Aorta (tissue), 5 donors: ENCODE results near the gene CEMIP2. TPM values are rescaled to one million over a fixed set of nuclear protein-coding genes. Genes with fewer than 3 reads are reported as not detected.

Source experiments
- ATAC-seq: fragments of 200-7000 bp; cut with Tn5 transposase; one replicate; pipeline ENCODE4 v1.9.1; 2022; ENCODE audit warnings: moderate library complexity; ENCODE audit not compliant: low FRiP score
- DNase-seq, 2 donors: peaks; one replicate each; pipeline ENCODE4 v3.0.0-alpha.2; 2020
- H3K27ac ChIP-seq, 2 donors: one replicate each; pipeline ENCODE4 v1.5.1; 2013; ENCODE audit warnings: low read length in 2 of 2, mild to moderate bottlenecking in 2 of 2, moderate library complexity in 2 of 2, control low read depth in 1 of 2, inconsistent platforms in 1 of 2, low read depth in 1 of 2
- H3K27me3 ChIP-seq, 2 donors: one replicate each; pipeline ENCODE4 v1.6.1; 2013; ENCODE audit warnings: control low read depth in 1 of 2, low read length in 1 of 2, mild to moderate bottlenecking in 1 of 2, moderate library complexity in 1 of 2; ENCODE audit not compliant: insufficient read depth in 2 of 2, control insufficient read depth in 1 of 2
- H3K36me3 ChIP-seq, 2 donors: one replicate each; pipeline ENCODE4 v1.6.1; 2013; ENCODE audit warnings: control low read depth in 1 of 2, low read length in 1 of 2, mild to moderate bottlenecking in 1 of 2; ENCODE audit not compliant: insufficient read depth in 2 of 2, control insufficient read depth in 1 of 2
- H3K4me1 ChIP-seq, 2 donors: one replicate each; pipeline ENCODE4 v1.6.1; 2013; ENCODE audit warnings: low read length in 2 of 2, control low read depth in 1 of 2, mild to moderate bottlenecking in 1 of 2, moderate library complexity in 1 of 2; ENCODE audit not compliant: insufficient read depth in 2 of 2, control insufficient read depth in 1 of 2
- H3K4me3 ChIP-seq, 2 donors: one replicate each; pipeline ENCODE4 v1.5.1; 2013; ENCODE audit warnings: low read length in 2 of 2, control low read depth in 1 of 2, mild to moderate bottlenecking in 1 of 2
- H3K9me3 ChIP-seq: one replicate; pipeline ENCODE4 v1.6.1; 2013; ENCODE audit warnings: mild to moderate bottlenecking, low read length; ENCODE audit not compliant: control insufficient read depth
- WGBS, 2 donors: extraction: QIAGEN DNeasy Blood & Tissue Kit; methylation state at CpG; one replicate each; pipeline ENCODE4 v1.1.7; 2013; 5-methylcytosine and 5-hydroxymethylcytosine counted together
- intact Hi-C, 2 donors: fragments of 100-400 bp; cut with DNase I; formaldehyde crosslinking; loops; one replicate each; pipeline versions ENCODE4 v1.14.2 to v1.15.0; 2022
- polyA plus RNA-seq, 2 donors: library from polyadenylated mRNA; stranded (reverse); fragments of 200-250 nt; gene quantifications; one replicate each; pipeline ENCODE4 v1.2.3, GENCODE V29; 2013
- total RNA-seq, 2 donors: library from RNA; stranded (reverse); fragmentation: NEBNext Ultra II Directional; extraction: Animal tissue kit (Norgen Biotek cat#: 25700); gene quantifications; one replicate each; pipeline ENCODE4 v1.2.1, GENCODE V29; 2021
- donor health status: healthy with polysubstance abuse.
- donor health status: Bipolar disorder and iron deficiency.
- donor health status: DM: no; HTN: no; CAD: no.
- donor health status: DM: no; HTN: no; CAD: no.
- donor health status: DM: yes; HTN: yes; CAD: no.

The CEMIP2 gene
- total and polyA plus RNA-seq, 4 donors, result 5.4 to 122 (median 54.4) TPM

GRCh38 chr9:71781391-71781790, 13.1 kb upstream of the CEMIP2 start:
- Histone ChIP-seq H3K27ac (no peak overlapping the region), H3K27me3 (no peaks in the 10 kb centered on the region), H3K36me3 (no peaks in the 10 kb centered on the region), H3K4me3 (no peak overlapping the region), H3K9me3 (no peaks in the 10 kb centered on the region), H3K4me1 (no peaks in the 10 kb centered on the region)
- DNase-seq, result no peak
- ATAC-seq, result no peak
- intact Hi-C loops, result no loop called here

- Histone ChIP-seq H3K4me3 (no peak overlapping the region), H3K9me3 (no peaks in the 10 kb centered on the region), H3K27me3 (no peaks in the 10 kb centered on the region), H3K4me1 (no peaks in the 10 kb centered on the region), H3K36me3 (no peaks in the 10 kb centered on the region), H3K27ac (no peak overlapping the region)
- WGBS, 2 donors, result 91% methylated on average over 3 of the region's 3 CpGs
- intact Hi-C loops, result no loop called here
- DNase-seq, result no peak
- ATAC-seq, result no peak
Measured at GRCh38 chr9:71780953-71781352, 12.6 kb upstream of the CEMIP2 start.

- 78 to 86% methylated on average over 5 of the region's 5 CpGs for WGBS, 2 donors
- no peaks in the 10 kb centered on the region for H3K36me3 ChIP-seq
- H3K27ac ChIP-seq, result no peak overlapping the region
- no peak overlapping the region for H3K4me3 ChIP-seq
- H3K27me3 ChIP-seq, result no peaks in the 10 kb centered on the region
- intact Hi-C loops, result no loop called here
- no peaks in the 10 kb centered on the region for H3K4me1 ChIP-seq
- H3K9me3 ChIP-seq, result no peaks in the 10 kb centered on the region
- DNase-seq (no peak), ATAC-seq (no peak)
Measured at GRCh38 chr9:71778085-71778484, 9.8 kb upstream of the CEMIP2 start.

GRCh38 chr9:71774920-71775319, 6.6 kb upstream of the CEMIP2 start:
- no peaks in the 10 kb centered on the region for H3K9me3 ChIP-seq
- 87 to 88% methylated on average over 3 of the region's 3 CpGs for WGBS, 2 donors
- H3K27me3 ChIP-seq, result no peaks in the 10 kb centered on the region
- no peaks in the 10 kb centered on the region for H3K4me1 ChIP-seq
- no peak overlapping the region for H3K27ac ChIP-seq
- intact Hi-C loops, result no loop called here
- no peaks in the 10 kb centered on the region for H3K36me3 ChIP-seq
- ATAC-seq (no peak), DNase-seq (no peak)
- H3K4me3 ChIP-seq, result no peak overlapping the region

- intact Hi-C loops, result no loop called here
- WGBS, 2 donors, result 89 to 90% methylated on average over 4 of the region's 4 CpGs
- no peaks in the 10 kb centered on the region for H3K9me3 ChIP-seq
- no peak for ATAC-seq
- no peak for DNase-seq
- no peak overlapping the region for H3K4me3 ChIP-seq
- H3K27me3 ChIP-seq, result no peaks in the 10 kb centered on the region
- H3K27ac ChIP-seq, result no peak overlapping the region
- no peaks in the 10 kb centered on the region for H3K4me1 ChIP-seq
- H3K36me3 ChIP-seq, result no peaks in the 10 kb centered on the region
Measured at GRCh38 chr9:71772726-71773125, 4.4 kb upstream of the CEMIP2 start.

- Histone ChIP-seq H3K4me1 (no peaks in the 10 kb centered on the region), H3K9me3 (no peaks in the 10 kb centered on the region), H3K27me3 (no peaks in the 10 kb centered on the region), H3K27ac (no peak overlapping the region), H3K36me3 (no peaks in the 10 kb centered on the region), H3K4me3 (no peak overlapping the region)
- no peak for ATAC-seq
- DNase-seq, result no peak
- intact Hi-C loops, result no loop called here
- WGBS, 2 donors, result 75 to 78% methylated on average over 3 of the region's 3 CpGs
Measured at GRCh38 chr9:71770170-71770569, 1.9 kb upstream of the CEMIP2 start.

GRCh38 chr9:71769175-71770161, 1.2 kb upstream of the CEMIP2 start:
- DNase-seq (peak; percentile 89 to 95), ATAC-seq (peak; percentile 84)
- Histone ChIP-seq H3K4me3 (peak overlapping the region; percentile 23 to 40), H3K36me3 (no peaks in the 10 kb centered on the region), H3K9me3 (no peaks in the 10 kb centered on the region), H3K4me1 (peaks cover 0 to under 1% of the 10 kb centered on the region in 2 donors), H3K27me3 (no peaks in the 10 kb centered on the region), H3K27ac (peak overlapping the region in 1 of 2 donors; percentile 4)
- WGBS, 2 donors, result 1% methylated on average over 46 of the region's 46 CpGs
- intact Hi-C loops, result loop anchor here (10.0 kb wide), 3 partner anchors 65 to 585 kb away; no protein-coding TSS in a partner anchor

- ATAC-seq, result peak; percentile 12
- H3K4me1 ChIP-seq, result peaks cover 0 to 2% of the 10 kb centered on the region in 2 donors
- intact Hi-C loops, result loop anchor here (10.0 kb wide), 3 partner anchors 63 to 587 kb away; no protein-coding TSS in a partner anchor
Measured at GRCh38 chr9:71767776-71768321, 464 bp downstream of the CEMIP2 start.

More at GRCh38 chr9:71767776-71768321, 464 bp downstream of the CEMIP2 start:
- H3K4me3 ChIP-seq, result peak overlapping the region; percentile 77 to 81
- H3K36me3 ChIP-seq, result no peaks in the 10 kb centered on the region
- no peaks in the 10 kb centered on the region for H3K27me3 ChIP-seq
- DNase-seq, result peak; percentile 48 to 79
- no peaks in the 10 kb centered on the region for H3K9me3 ChIP-seq
- H3K27ac ChIP-seq, result peak overlapping the region; percentile 68 to 89
- 1 to 2% methylated on average over 30 to 33 of the region's 33 CpGs for WGBS, 2 donors
